Ascending aorta (tissue), 2 donors: ENCODE results near the gene MYOZ2. TPM values are rescaled to one million over a fixed set of nuclear protein-coding genes. Genes with fewer than 3 reads are reported as not detected.
A peak's percentile ranks its signal among the peaks of the same experiment; 100 is the strongest.

Source experiments
- DNase-seq, 2 donors: peaks; one replicate each; pipeline ENCODE4 v3.0.0-alpha.2; 2019; ENCODE audit warnings: low spot score in 2 of 2
- H3K27ac ChIP-seq, 2 donors: fragments of 200-600 bp; sonication (generic); one replicate each; pipeline ENCODE4 v1.5.1; 2016 to 2017; ENCODE audit warnings: mild to moderate bottlenecking in 1 of 2
- H3K27me3 ChIP-seq: fragments of 200-600 bp; sonication (generic); one replicate; pipeline ENCODE4 v1.5.1; 2017
- H3K36me3 ChIP-seq, 2 donors: fragments of 200-600 bp; sonication (generic); one replicate each; pipeline ENCODE4 v1.5.1; 2016
- H3K4me1 ChIP-seq, 2 donors: fragments of 200-600 bp; sonication (generic); one replicate each; pipeline ENCODE4 v1.5.1; 2016 to 2017; ENCODE audit warnings: mild to moderate bottlenecking in 1 of 2
- H3K4me3 ChIP-seq, 2 donors: fragments of 200-600 bp; sonication (generic); one replicate each; pipeline ENCODE4 v1.5.1; 2016 to 2017; ENCODE audit warnings: mild to moderate bottlenecking in 1 of 2
- H3K9me3 ChIP-seq, 2 donors: fragments of 200-600 bp; sonication (generic); one replicate each; pipeline ENCODE4 v1.5.1; 2016
- CTCF ChIP-seq, 3 experiments: fragments of 200-600 bp in 2 of 3; fragments of 450-650 bp in 1 of 3; sonication (generic) in 2 of 3; IDR thresholded peaks; one replicate each; pipeline ENCODE4 v1.5.1; 2016 to 2019; ENCODE audit warnings: antibody characterized with exemption in 3 of 3, mild to moderate bottlenecking in 1 of 3, moderate library complexity in 1 of 3
- intact Hi-C: fragments of 100-400 bp; cut with DNase I; formaldehyde crosslinking; loops from one replicate; pipeline ENCODE4 v1.15.1; 2023
- total RNA-seq: library from RNA; depleted of rRNA; stranded (reverse); fragments of >200 nt; gene quantifications from one replicate; pipeline ENCODE4 v1.1.0, GENCODE V29; 2016

MYOZ2 gene
- total RNA-seq, 1 donor from 2014 or later: 3.5 TPM

GRCh38 chr4:119210775-119211174 is 75.1 kb downstream of the MYOZ2 start:
- no peak for DNase-seq
- peaks cover 0 to 9% of the 10 kb centered on the region in 2 donors for H3K4me1 ChIP-seq
- H3K27ac ChIP-seq: no peak overlapping the region
- H3K4me3 ChIP-seq: no peak overlapping the region
- intact Hi-C loops: loop anchor here (5.0 to 10.0 kb wide), 2 partner anchors 73 to 446 kb away; partner anchors contain the start of gene MYOZ2
- no peak for TF ChIP-seq CTCF (IDR thresholded peaks at IDR 0.05)
- H3K27me3 ChIP-seq: no peaks in the 10 kb centered on the region
- no peaks in the 10 kb centered on the region for H3K9me3 ChIP-seq
- peaks cover 0 to under 1% of the 10 kb centered on the region in 2 donors for H3K36me3 ChIP-seq

GRCh38 chr4:119211867-119212233 is 76.2 kb downstream of the MYOZ2 start:
- Histone ChIP-seq H3K27me3 (no peaks in the 10 kb centered on the region), H3K4me3 (peak overlapping the region; percentile 84 to 91), H3K36me3 (peaks cover 2 to 4% of the 10 kb centered on the region in 2 donors), H3K9me3 (no peaks in the 10 kb centered on the region), H3K4me1 (peaks cover 0 to under 1% of the 10 kb centered on the region in 2 donors), H3K27ac (peak overlapping the region; percentile 98)
- DNase-seq: no peak
- intact Hi-C loops: loop anchor here (1.0 to 10.0 kb wide), 7 partner anchors 23 to 447 kb away; partner anchors contain the start of gene MYOZ2
- TF ChIP-seq CTCF (IDR thresholded peaks at IDR 0.05): no peak

- intact Hi-C loops: loop anchor here (1.0 to 10.0 kb wide), 7 partner anchors 24 to 448 kb away; partner anchors contain the start of gene MYOZ2
- Histone ChIP-seq H3K4me1 (peaks cover 0 to 4% of the 10 kb centered on the region in 2 donors), H3K36me3 (peaks cover 2 to 6% of the 10 kb centered on the region in 2 donors), H3K27me3 (no peaks in the 10 kb centered on the region), H3K9me3 (no peaks in the 10 kb centered on the region), H3K27ac (peak within 1 kb of the TSS; percentile 98), H3K4me3 (peak within 1 kb of the TSS; percentile 84 to 91)
- peak; percentile 94 to 99 for DNase-seq
- TF ChIP-seq CTCF (IDR thresholded peaks at IDR 0.05): peak in 1 of 3 experiments; percentile 8
Measured at GRCh38 chr4:119212234-119212963, 76.8 kb downstream of the MYOZ2 start, which contains the start of gene USP53. TSS of gene USP53 (plus strand) at chr4:119212713. CDS start at chr4:119239760, 27,047 bp downstream.

GRCh38 chr4:119212964-119213606 is 77.5 kb downstream of the MYOZ2 start:
- Histone ChIP-seq H3K27me3 (no peaks in the 10 kb centered on the region), H3K4me3 (peak overlapping the region; percentile 84 to 91), H3K36me3 (peaks cover 2 to 13% of the 10 kb centered on the region in 2 donors), H3K4me1 (peaks cover 0 to 4% of the 10 kb centered on the region in 2 donors), H3K9me3 (no peaks in the 10 kb centered on the region), H3K27ac (peak overlapping the region; percentile 98)
- DNase-seq: peak; percentile 58 to 97
- peak in 2 of 3 experiments; percentile 31 to 33 for TF ChIP-seq CTCF (IDR thresholded peaks at IDR 0.05)
- intact Hi-C loops: loop anchor here (1.0 to 10.0 kb wide), 9 partner anchors 24 to 448 kb away; partner anchors contain the start of gene MYOZ2

- no peak for DNase-seq
- intact Hi-C loops: loop anchor here (10.0 kb wide), 1 partner anchor 453 kb away; no protein-coding TSS in a partner anchor
- H3K27ac ChIP-seq: peak overlapping the region in 1 of 2 donors; percentile 14
- no peak for TF ChIP-seq CTCF (IDR thresholded peaks at IDR 0.05)
- H3K4me3 ChIP-seq: peak overlapping the region in 1 of 2 donors; percentile 13
- H3K4me1 ChIP-seq: peaks cover 0 to 13% of the 10 kb centered on the region in 2 donors
- peaks cover 0 to 4% of the 10 kb centered on the region in 2 donors for H3K9me3 ChIP-seq
- H3K36me3 ChIP-seq: peaks cover 2 to 59% of the 10 kb centered on the region in 2 donors
- H3K27me3 ChIP-seq: no peaks in the 10 kb centered on the region
Measured at GRCh38 chr4:119218093-119218492, 82.5 kb downstream of the MYOZ2 start.
